Stimulated activated memory B cell treated with anti-CD40 and anti-IgM and Interleukin-4, amounts not matched to agents 10 μg/mL and 1 μg/mL and 100 μg/mL, for 72 hours (primary cell): ENCODE data around the gene EMC8.

Source experiments
- ATAC-seq: fragments of 150-1000 bp; cut with Tn5 transposase; 2 replicates; pipeline ENCODE4 v1.10.0; 2021
- H3K27ac Mint-ChIP-seq: one replicate; pipeline ENCODE4 v1.8.0; 2022; ENCODE audit warnings: mild to moderate bottlenecking, mixed read lengths
- H3K27me3 Mint-ChIP-seq: one replicate; pipeline ENCODE4 v1.8.0; 2022; ENCODE audit warnings: mixed read lengths
- H3K36me3 Mint-ChIP-seq: one replicate; pipeline ENCODE4 v1.8.0; 2022; ENCODE audit warnings: mixed read lengths
- H3K4me1 Mint-ChIP-seq: one replicate; pipeline ENCODE4 v1.8.0; 2022; ENCODE audit warnings: mixed read lengths
- H3K4me3 Mint-ChIP-seq: one replicate; pipeline ENCODE4 v1.8.0; 2022; ENCODE audit warnings: mild to moderate bottlenecking, moderate library complexity, mixed read lengths
- H3K9me3 Mint-ChIP-seq: one replicate; pipeline ENCODE4 v1.8.0; 2022; ENCODE audit warnings: mixed read lengths

Gene EMC8

DNA sequence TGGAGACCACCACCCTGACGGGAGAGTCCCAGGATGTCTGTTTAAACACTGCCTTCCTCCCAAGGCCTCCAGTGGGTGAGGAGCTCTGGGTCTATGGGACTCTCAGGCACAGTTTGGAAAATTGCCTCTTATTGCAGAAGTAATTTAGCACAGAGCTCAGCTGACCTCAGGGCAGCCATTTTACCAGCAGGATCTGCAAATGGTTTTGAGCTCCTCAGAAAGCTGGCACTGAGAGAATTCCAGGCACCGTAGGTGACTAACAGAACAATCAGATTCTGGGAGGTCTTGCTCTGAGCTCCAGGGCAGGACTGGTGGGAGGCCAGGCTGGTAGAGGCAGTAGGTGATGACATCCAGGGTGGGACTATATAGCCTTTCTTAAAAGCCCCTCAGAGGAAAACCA is 31.1 kb downstream of the EMC8 start:
- H3K27ac Mint-ChIP-seq: no peak overlapping the region
- H3K27me3 Mint-ChIP-seq: no peaks in the 10 kb centered on the region
- H3K36me3 Mint-ChIP-seq: peaks cover 5% of the 10 kb centered on the region
- no peak overlapping the region for H3K4me3 Mint-ChIP-seq
- H3K4me1 Mint-ChIP-seq: no peaks in the 10 kb centered on the region
- no peak for ATAC-seq
- no peaks in the 10 kb centered on the region for H3K9me3 Mint-ChIP-seq

DNA sequence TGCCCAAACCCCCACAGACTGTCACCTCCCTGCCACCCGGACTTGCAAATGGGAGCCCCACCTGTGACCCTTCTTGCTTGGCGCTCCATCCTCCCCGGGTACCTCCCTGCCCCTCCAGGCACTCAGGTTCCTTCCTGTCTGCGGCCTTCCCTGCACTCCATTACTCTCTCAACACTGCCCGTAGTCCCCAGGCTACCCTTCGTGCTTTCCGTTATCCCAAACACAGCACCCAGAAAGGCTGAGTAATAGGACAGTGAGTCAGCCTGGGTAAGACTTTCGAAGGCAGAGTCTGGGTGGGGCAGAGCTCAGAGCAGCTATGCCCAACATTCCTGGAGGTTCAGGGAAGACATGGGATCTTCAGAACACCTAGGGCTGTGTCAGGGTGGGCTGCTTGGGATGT is 31.8 kb downstream of the EMC8 start:
- H3K4me1 Mint-ChIP-seq: no peaks in the 10 kb centered on the region
- H3K9me3 Mint-ChIP-seq: no peaks in the 10 kb centered on the region
- no peak for ATAC-seq
- no peak overlapping the region for H3K27ac Mint-ChIP-seq
- no peaks in the 10 kb centered on the region for H3K27me3 Mint-ChIP-seq
- no peak overlapping the region for H3K4me3 Mint-ChIP-seq
- peaks cover 5% of the 10 kb centered on the region for H3K36me3 Mint-ChIP-seq

DNA sequence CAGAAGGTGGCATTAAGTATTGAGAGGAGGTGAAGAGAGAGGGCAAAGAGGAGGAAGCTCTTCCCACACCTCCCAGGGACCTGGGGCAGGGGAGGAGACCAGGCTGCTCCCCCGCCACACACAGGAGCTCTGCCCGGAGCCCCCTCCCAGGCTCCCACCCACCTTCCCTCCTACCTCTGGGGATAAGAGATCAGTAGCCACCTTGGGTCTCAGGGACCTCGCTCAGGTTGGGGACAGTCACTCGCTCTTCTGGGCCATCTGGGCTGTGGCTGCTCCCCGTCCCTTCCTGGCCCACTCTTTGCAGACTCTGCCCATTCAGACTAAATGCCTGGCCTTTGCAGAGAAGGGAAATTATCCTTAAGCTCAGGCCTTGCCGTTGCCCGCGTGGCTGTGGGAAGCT is 33.6 kb downstream of the EMC8 start:
- H3K36me3 Mint-ChIP-seq: no peaks in the 10 kb centered on the region

DNA sequence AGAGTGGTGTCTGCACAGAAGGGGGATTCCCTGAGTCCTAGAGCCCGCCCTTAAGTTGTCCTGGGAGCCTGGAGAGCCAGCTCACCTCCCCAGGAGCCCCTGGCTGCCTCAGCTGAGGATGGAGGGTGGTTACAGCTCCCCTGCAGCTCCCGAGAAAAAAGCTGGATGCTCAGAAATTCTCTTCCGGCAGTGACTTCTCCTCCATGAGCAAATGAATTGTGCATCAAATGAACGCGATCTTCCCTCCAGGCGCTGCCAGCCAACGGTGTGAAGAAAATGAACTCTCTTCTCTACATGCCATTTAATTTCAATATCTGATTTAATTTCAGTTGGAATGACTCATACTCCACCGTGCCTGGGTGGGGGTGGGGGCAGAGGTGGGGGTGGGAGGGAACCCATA is 34.1 kb downstream of the EMC8 start:
- Mint-ChIP-seq H3K4me1 (peaks cover 14% of the 10 kb centered on the region), H3K4me3 (no peak overlapping the region)
- ATAC-seq: no peak

More for the DNA sequence above, 33.6 kb downstream of the EMC8 start:
- Mint-ChIP-seq H3K4me3 (no peak overlapping the region), H3K4me1 (peaks cover 12% of the 10 kb centered on the region), H3K27me3 (no peaks in the 10 kb centered on the region), H3K27ac (no peak overlapping the region), H3K9me3 (no peaks in the 10 kb centered on the region)
- no peak for ATAC-seq

DNA sequence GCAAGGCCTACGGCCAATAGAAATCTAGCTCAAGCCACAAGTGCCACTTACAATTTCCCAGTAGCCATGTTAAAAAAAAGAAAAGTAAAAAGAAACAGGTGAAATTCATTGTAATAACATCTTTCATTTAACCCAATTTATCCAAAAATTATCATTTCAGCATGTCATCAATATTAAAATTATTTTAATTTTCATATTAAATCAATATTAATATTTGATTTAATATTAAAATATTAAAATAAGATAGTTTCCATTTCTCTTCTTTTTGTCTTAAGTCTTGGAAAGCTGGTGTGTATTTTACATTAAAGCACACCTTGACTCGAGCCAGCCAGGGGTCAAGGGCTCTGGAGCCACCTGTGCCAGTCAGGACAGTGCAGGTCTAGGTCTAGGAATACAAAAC is 35.7 kb downstream of the EMC8 start:
- no peak for ATAC-seq
- peaks cover 3% of the 10 kb centered on the region for H3K9me3 Mint-ChIP-seq
- no peaks in the 10 kb centered on the region for H3K36me3 Mint-ChIP-seq
- no peak overlapping the region for H3K4me3 Mint-ChIP-seq
- peaks cover 30% of the 10 kb centered on the region for H3K4me1 Mint-ChIP-seq
- H3K27ac Mint-ChIP-seq: no peak overlapping the region
- no peaks in the 10 kb centered on the region for H3K27me3 Mint-ChIP-seq

More for the DNA sequence above, 34.1 kb downstream of the EMC8 start:
- Mint-ChIP-seq H3K27me3 (no peaks in the 10 kb centered on the region), H3K27ac (no peak overlapping the region), H3K36me3 (no peaks in the 10 kb centered on the region), H3K9me3 (no peaks in the 10 kb centered on the region)

DNA sequence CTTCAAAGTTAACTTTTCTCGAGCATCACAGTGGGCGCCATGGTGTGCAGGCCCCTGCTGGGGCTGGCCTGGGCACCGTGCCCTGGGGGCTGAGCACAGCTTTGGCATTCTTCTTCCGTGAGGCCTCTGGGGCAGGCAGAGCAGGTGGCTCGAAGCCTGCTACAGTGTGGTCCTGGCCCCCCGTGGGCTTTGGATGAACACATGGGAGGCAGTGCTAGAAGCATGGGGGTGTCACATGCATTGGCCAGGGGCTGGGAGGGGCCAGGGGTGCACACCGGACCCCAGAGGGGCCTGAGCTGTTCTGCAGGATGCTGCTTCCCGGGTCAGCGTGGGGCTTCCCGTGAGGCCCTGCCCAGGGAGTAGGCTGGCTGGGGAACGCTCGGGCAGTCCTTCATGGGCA is 36.4 kb downstream of the EMC8 start:
- Mint-ChIP-seq H3K27me3 (no peaks in the 10 kb centered on the region), H3K4me3 (no peak overlapping the region), H3K4me1 (peaks cover 36% of the 10 kb centered on the region), H3K9me3 (peaks cover 3% of the 10 kb centered on the region), H3K27ac (no peak overlapping the region), H3K36me3 (no peaks in the 10 kb centered on the region)
- ATAC-seq: no peak

DNA sequence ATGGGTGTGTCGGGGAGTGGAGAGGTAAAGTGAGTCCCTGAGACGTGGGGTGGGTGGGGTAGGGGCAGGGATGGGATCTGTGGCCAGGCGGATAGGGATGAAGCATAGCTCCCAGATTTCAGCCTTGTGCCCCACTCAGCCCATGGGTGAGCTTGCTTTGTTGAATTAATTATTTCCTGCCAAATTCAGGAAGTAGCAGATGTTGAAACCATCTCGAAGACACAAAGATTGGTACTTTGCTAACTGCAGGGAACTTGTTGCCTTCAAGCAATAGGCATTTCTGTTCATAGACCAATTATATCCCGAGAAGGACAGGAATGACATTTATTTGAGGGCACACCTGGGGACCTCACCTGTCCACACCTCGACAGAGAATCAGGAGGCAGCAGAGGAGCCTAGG is 37.5 kb downstream of the EMC8 start:
- Mint-ChIP-seq H3K9me3 (peaks cover 3% of the 10 kb centered on the region), H3K4me3 (no peak overlapping the region), H3K36me3 (no peaks in the 10 kb centered on the region), H3K27ac (peak overlapping the region; percentile 47), H3K27me3 (no peaks in the 10 kb centered on the region), H3K4me1 (peaks cover 47% of the 10 kb centered on the region)
- no peak for ATAC-seq

DNA sequence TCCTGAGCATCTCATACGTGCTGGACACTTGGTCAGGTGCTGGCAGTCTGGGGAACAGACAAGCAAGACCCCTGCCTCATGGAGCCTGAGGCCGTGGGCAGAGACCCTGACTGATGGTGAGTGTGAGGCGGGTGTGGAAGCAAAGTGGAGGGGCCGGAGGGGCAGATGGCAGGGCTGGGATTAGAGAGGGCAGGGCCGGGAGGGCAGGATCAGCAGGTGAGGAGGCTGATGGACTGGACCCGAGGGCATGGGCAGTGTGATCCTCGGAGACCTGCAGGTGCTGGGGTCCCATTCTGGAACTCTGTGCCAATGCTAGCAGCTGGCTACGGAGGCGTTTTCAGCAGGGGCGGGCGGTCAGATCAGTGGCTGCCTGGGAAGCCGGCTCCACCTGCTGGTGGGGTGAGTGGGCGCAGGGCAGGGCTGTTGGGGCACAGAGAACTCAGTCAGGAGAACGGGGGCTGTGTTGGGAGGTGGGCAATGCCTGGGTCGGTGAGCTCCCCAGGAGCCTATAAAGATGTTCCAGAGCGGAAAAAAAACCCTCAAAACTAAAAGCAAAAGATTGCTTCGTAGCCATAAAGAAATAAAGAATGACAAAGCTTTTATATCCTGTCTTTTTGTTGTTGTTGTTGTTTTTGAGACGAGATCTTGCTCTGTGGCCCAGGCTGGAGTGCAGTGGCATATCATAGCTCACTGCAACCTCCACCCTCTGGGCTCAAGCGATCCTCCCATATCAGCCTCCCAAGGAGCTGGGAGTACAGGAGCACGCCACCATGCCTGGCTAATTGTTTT is 39.5 kb downstream of the EMC8 start:
- peak overlapping the region; percentile 59 for H3K27ac Mint-ChIP-seq

DNA sequence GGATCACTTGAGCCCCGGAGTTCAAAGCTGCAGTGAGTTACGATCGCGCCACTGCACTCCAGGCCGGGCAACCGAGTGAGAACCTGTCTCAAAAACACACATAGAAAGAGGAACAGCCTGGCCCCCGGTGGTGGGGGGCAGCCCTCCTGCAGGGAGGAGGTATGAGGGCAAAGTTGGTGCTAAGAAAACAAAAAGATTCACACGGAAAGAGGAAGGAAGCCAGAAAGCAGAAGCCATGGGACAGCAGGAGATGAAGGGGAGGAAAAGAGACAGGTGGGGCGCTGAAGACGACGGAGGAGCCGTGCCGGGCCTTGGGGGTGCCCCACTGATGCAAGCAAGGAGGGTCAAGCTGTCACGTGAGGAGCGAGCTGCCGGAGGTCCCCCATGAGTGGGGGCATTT is 40.2 kb downstream of the EMC8 start:
- Mint-ChIP-seq H3K9me3 (peaks cover 3% of the 10 kb centered on the region), H3K4me3 (peak overlapping the region; percentile 38), H3K4me1 (peaks cover 74% of the 10 kb centered on the region), H3K27me3 (no peaks in the 10 kb centered on the region), H3K36me3 (no peaks in the 10 kb centered on the region), H3K27ac (peak overlapping the region; percentile 59)
- peak; percentile 49 for ATAC-seq

More for the DNA sequence above, 39.5 kb downstream of the EMC8 start:
- no peak for ATAC-seq
- H3K27me3 Mint-ChIP-seq: no peaks in the 10 kb centered on the region
- H3K4me3 Mint-ChIP-seq: no peak overlapping the region
- H3K9me3 Mint-ChIP-seq: peaks cover 3% of the 10 kb centered on the region
- H3K36me3 Mint-ChIP-seq: no peaks in the 10 kb centered on the region
- H3K4me1 Mint-ChIP-seq: peaks cover 67% of the 10 kb centered on the region

DNA sequence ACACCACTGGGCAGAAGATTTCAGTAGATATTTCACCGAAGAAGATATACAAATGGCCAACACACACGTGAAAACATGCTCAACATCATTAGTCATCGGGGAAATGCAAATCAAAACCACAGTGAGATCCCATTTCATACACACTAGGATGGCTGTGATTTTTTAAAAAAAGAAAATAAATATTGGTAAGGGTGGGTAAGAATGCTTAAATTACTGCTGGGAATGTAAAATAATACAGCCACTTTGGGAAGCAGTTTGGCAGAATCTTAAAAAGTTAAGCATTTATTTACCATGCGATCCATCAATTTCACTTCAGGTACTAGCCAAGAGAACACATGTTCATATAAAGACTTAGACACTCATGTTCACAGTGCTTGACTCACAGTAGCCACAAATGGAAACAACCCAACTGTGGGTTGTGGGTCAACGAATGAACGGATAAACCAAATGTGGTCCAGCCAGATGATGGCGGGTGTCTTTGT is 42.0 kb downstream of the EMC8 start:
- Mint-ChIP-seq H3K36me3 (no peaks in the 10 kb centered on the region), H3K27me3 (no peaks in the 10 kb centered on the region), H3K9me3 (peaks cover 3% of the 10 kb centered on the region), H3K4me1 (peaks cover 90% of the 10 kb centered on the region), H3K27ac (peak overlapping the region; percentile 94), H3K4me3 (peak overlapping the region; percentile 74)
- ATAC-seq: peak; percentile 24

DNA sequence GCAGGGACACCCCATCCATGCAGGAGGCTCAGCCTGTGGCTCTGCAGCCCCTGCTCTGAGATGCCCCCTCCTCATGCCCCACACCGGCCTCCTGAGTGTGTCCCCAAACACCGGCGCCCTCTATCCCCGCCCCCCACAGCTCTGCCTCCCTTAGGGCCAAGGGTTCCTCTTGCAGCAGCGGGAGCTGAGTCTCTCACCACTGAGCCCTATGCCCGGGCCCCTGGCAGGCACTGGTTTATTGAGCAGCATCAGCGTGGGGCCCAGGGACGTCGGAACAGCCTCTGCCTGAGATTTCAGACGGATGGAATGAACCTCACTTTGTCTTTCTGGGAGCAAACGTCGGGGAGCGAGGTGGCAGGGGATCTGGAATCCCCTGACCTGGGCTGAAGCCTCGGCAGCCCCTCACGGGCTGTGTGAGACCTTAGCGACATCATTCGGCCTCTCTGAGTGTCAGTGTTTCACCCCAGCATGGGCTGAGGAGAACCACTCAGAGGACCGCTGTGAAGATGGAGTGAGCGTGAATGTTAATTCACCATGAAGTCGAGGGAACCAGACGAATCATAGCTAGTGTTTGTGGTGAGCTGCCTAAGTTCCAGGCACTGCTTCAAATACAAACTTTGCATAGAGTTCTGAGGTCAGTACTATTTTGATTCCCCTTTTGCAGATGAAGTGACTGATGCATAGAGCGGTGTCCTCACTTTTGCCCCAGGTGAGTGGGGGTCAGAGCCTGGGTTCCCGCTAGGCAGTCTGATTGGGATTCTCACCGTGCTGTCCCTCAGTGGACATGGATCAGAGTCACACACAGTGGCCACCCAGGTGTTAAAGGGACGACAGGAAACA is 43.2 kb downstream of the EMC8 start:
- peak overlapping the region; percentile 94 for H3K27ac Mint-ChIP-seq
- peak; percentile 79 for ATAC-seq
- H3K4me1 Mint-ChIP-seq: peaks cover 91% of the 10 kb centered on the region
- H3K36me3 Mint-ChIP-seq: no peaks in the 10 kb centered on the region
- H3K4me3 Mint-ChIP-seq: peak overlapping the region; percentile 74
- H3K27me3 Mint-ChIP-seq: no peaks in the 10 kb centered on the region
- peaks cover 3% of the 10 kb centered on the region for H3K9me3 Mint-ChIP-seq

DNA sequence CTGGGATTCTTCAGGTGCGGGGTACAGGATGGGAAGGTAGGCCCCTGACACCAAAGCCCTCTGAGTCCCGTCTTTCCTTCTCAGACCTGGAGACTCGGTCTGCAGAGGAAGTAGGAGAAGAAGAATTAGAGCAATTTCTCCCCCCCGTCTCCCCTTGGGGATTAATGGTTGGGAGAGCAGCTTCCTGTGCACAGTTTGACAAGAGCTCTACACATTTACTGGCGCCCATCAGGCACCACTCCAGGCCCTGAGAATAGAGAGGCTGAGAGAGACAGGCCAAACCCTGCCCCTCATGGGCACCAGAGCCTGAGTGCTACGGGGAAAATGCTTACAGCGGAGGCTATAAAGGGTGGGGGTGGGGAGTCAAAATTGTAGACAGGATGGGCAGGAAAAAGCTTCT is 44.9 kb downstream of the EMC8 start:
- peak; percentile 32 for ATAC-seq
- H3K4me3 Mint-ChIP-seq: peak overlapping the region; percentile 60
- no peaks in the 10 kb centered on the region for H3K36me3 Mint-ChIP-seq
- H3K27ac Mint-ChIP-seq: peak overlapping the region; percentile 94
- no peaks in the 10 kb centered on the region for H3K27me3 Mint-ChIP-seq
- H3K9me3 Mint-ChIP-seq: peaks cover 3% of the 10 kb centered on the region
- H3K4me1 Mint-ChIP-seq: peaks cover 92% of the 10 kb centered on the region

DNA sequence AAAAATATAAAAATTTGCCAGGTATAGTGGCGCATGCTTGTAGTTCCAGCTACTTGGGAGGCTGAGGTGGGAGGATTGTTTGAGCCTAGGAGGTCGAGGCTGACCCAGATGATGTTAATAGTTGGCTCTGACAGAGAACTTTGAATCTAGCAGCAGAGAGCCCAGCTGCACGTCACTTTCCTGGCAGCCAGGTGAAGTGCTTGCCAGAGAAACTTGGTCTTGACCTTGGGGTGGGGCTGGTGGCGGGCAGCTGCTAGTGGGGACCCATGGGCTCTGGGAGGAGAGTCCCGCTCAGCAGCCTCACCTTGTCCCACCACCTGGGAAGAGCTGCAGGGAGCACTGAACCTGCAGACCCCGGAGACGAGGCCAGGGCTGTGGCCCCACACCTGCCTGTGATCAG is 45.4 kb downstream of the EMC8 start:
- H3K9me3 Mint-ChIP-seq: peaks cover under 1% of the 10 kb centered on the region

DNA sequence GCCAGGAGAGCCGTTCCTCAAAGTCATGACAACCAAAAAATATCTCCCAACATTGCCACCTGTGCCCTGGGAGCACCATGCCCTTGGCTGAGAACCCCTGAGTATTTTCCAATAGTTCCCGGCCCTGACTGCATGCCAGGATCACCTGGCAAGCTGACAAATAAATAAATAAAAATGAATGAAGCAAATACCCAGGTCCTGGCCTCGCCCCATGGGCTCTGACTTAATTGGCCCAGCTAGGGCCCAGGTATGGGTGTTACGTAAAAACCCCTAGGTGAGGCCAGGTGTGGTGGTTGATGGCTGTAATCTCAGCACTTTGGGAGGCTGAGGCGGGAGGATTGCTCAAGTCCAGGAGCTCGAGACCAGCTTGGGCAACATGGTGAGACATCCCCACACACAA is 45.8 kb downstream of the EMC8 start:
- Mint-ChIP-seq H3K27ac (peak overlapping the region; percentile 94), H3K27me3 (no peaks in the 10 kb centered on the region), H3K4me3 (no peak overlapping the region), H3K4me1 (peaks cover 85% of the 10 kb centered on the region), H3K9me3 (no peaks in the 10 kb centered on the region), H3K36me3 (no peaks in the 10 kb centered on the region)
- no peak for ATAC-seq

More for the DNA sequence above, 45.4 kb downstream of the EMC8 start:
- Mint-ChIP-seq H3K4me1 (peaks cover 88% of the 10 kb centered on the region), H3K36me3 (no peaks in the 10 kb centered on the region), H3K27me3 (no peaks in the 10 kb centered on the region), H3K27ac (peak overlapping the region; percentile 94), H3K4me3 (peak overlapping the region; percentile 60)
- ATAC-seq: no peak

DNA sequence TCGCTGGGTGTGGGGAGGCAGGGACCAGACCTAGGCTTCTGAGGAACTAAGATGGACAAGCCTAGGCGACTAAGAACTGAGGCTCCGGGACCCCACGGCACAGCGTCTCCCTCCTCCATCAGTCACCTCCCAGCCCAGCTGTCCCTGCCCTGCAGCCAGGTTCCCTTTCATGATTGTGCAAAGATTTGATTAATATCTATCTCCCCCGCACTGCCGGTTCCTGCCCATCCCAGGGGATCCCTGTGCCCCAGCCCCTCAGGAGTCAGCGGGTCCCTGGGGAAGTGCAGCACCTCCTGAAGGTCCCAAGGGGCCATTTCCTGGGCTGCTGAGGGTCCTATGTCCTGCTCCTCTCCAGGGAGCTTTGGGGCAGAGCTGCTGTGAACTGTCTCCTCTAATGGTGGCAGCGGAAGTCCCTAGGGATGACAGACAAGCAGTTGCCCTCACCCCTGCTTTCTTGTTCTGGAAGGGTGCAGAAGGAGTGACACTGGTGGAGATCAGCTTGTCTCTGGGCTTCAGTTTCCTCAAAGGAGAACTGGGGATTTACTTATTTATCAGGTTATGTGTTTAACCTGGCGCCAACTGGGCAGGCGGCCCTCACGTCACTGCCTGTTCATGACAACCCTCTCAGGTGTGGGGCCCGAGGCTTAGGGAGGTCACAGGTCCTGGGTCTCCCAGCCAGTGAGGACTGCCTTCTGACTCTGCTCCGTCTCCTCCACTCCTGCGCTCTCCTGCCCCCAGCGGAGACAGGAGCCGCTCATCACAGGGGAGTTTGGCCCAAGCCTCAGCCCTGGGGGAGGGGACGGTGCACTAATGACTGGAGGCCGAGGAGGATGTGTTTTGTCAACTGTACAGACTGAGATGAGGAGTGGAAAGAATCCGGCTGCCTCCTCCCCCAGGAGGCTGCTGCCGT is 46.6 kb downstream of the EMC8 start:
- ATAC-seq: no peak
- peak overlapping the region; percentile 16 for H3K4me3 Mint-ChIP-seq
- no peaks in the 10 kb centered on the region for H3K27me3 Mint-ChIP-seq
- H3K4me1 Mint-ChIP-seq: peaks cover 86% of the 10 kb centered on the region
- no peaks in the 10 kb centered on the region for H3K36me3 Mint-ChIP-seq
- no peaks in the 10 kb centered on the region for H3K9me3 Mint-ChIP-seq
- H3K27ac Mint-ChIP-seq: peak overlapping the region; percentile 94
